Measurements from ENCODE around the gene ATP5PF.

- no peak for TF ChIP-seq CTCF (conservative IDR thresholded peaks at IDR 0.05 in 1 of 2, IDR thresholded peaks at IDR 0.05 in 1 of 2; ENCODE audit: extremely low read depth in 1 of 2, insufficient read depth in 1 of 2, low read depth in 1 of 2, low read length in 2 of 2)
- no peak for TF ChIP-seq EZH2 (IDR thresholded peaks at IDR 0.05; ENCODE audit: borderline replicate concordance, low read length)
These were observed 125 bp downstream of the ATP5PF start for GRCh38 chr21:25734654-25734903.

Data from mammary epithelial cell (primary cell).